ENCODE data around the gene DDX56.

GRCh38 chr7:44603193-44603592 is 29.5 kb upstream of the DDX56 start:
- no peak for TF ChIP-seq CTCF (IDR thresholded peaks at IDR 0.05)
- no peak for TF ChIP-seq SIN3A (IDR thresholded peaks at IDR 0.05; ENCODE audit: borderline replicate concordance, insufficient read depth, low read depth, low read length)
